SK-N-SH (cell line): ENCODE data around the gene MEGF6. TPM values are rescaled to one million over a fixed set of nuclear protein-coding genes. Genes with fewer than 3 reads are reported as not detected.

ENCODE experiments used
- CTCF ChIA-PET: fragments of 300-600, 350-600 bp; formaldehyde crosslinking; extraction: SDS; loops from one replicate; lab custom pipeline; 2021; lab: Yijun Ruan, JAX
- POLR2A ChIA-PET: fragments of 350-600 bp; sonication (Branson Sonifier 250); formaldehyde crosslinking; extraction: SDS; loops from one replicate; lab custom pipeline; 2020; ENCODE audit warnings: antibody characterized with exemption, inconsistent platforms; lab: Yijun Ruan, JAX
- DNase-seq: peaks from one replicate; pipeline ENCODE4 v3.0.0; 2012
- H2AFZ ChIP-seq: fragments of 200-600 bp; sonication (generic); 2 replicates; pipeline ENCODE4 v1.8.1; 2016; ENCODE audit warnings: antibody characterized with exemption, mild to moderate bottlenecking, low read depth
- H3F3A ChIP-seq: fragments of 200-600 bp; sonication (generic); replicated peaks from 2 replicates; pipeline ENCODE3; 2016; ENCODE audit warnings: antibody characterized with exemption, mild to moderate bottlenecking; ENCODE audit not compliant: insufficient read depth
- H3K27ac ChIP-seq, 2 experiments: fragments of 200-500 bp in 1 of 2; fragments of 200-600 bp in 1 of 2; sonication (Bioruptor generic) in 1 of 2; sonication (generic), shearing (Covaris generic) in 1 of 2; 2 replicates each; pipeline versions ENCODE4 v1.5.1 to v1.6.1; 2014 to 2016; ENCODE audit warnings: low read depth in 2 of 2, inconsistent platforms in 1 of 2, low read length in 1 of 2, mild to moderate bottlenecking in 1 of 2, mixed read lengths in 1 of 2
- H3K27me3 ChIP-seq: fragments of 200-600 bp; sonication (generic), shearing (Covaris generic); 2 replicates; pipeline ENCODE4 v1.6.1; 2016; ENCODE audit warnings: mixed run types; ENCODE audit not compliant: insufficient read depth
- H3K36me3 ChIP-seq, 2 experiments: fragments of 200-500 bp in 1 of 2; fragments of 200-600 bp in 1 of 2; sonication (Bioruptor generic) in 1 of 2; sonication (generic) in 1 of 2; replicated peaks in 1 of 2; 2 replicates each; pipeline versions ENCODE3 to v1.5.1; 2014 to 2016; ENCODE audit warnings: low read length in 1 of 2, mild to moderate bottlenecking in 1 of 2; ENCODE audit not compliant: insufficient read depth in 2 of 2, control insufficient read depth in 1 of 2
- H3K4me1 ChIP-seq, 2 experiments: fragments of 200-500 bp in 1 of 2; fragments of 200-600 bp in 1 of 2; sonication (Bioruptor generic) in 1 of 2; sonication (generic), shearing (Covaris generic) in 1 of 2; 2 replicates each; pipeline versions ENCODE4 v1.5.1 to v1.6.1; 2014 to 2016; ENCODE audit warnings: low read depth in 1 of 2, low read length in 1 of 2, mixed run types in 1 of 2; ENCODE audit not compliant: insufficient read depth in 2 of 2, control insufficient read depth in 1 of 2
- H3K4me2 ChIP-seq: fragments of 200-600 bp; sonication (generic), shearing (Covaris generic); 2 replicates; pipeline ENCODE4 v1.6.1; 2017; ENCODE audit warnings: mixed run types
- H3K4me3 ChIP-seq, 2 experiments: fragments of 200-500 bp in 1 of 2; fragments of 200-600 bp in 1 of 2; sonication (Bioruptor generic) in 1 of 2; sonication (generic), shearing (Covaris generic) in 1 of 2; 2 replicates each; pipeline versions ENCODE4 v1.5.1 to v1.8.1; 2014 to 2016; ENCODE audit warnings: low read depth in 2 of 2, inconsistent platforms in 1 of 2, low read length in 1 of 2, mild to moderate bottlenecking in 1 of 2, mixed read lengths in 1 of 2, moderate library complexity in 1 of 2
- H3K79me2 ChIP-seq: fragments of 200-600 bp; sonication (generic); 2 replicates; pipeline ENCODE4 v1.8.1; 2017; ENCODE audit warnings: mild to moderate bottlenecking; ENCODE audit not compliant: insufficient read depth
- H3K9ac ChIP-seq: fragments of 200-600 bp; sonication (generic); 2 replicates; pipeline ENCODE4 v1.6.1; 2017; ENCODE audit warnings: mixed run types
- H3K9me2 ChIP-seq: fragments of 200-600 bp; sonication (generic); 2 replicates; pipeline ENCODE4 v1.6.1; 2017; ENCODE audit warnings: mixed run types
- H3K9me3 ChIP-seq: fragments of 200-600 bp; sonication (generic); 2 replicates; pipeline ENCODE4 v1.6.1; 2017; ENCODE audit warnings: mixed run types, mild to moderate bottlenecking, moderate library complexity
- H4K20me1 ChIP-seq: fragments of 200-600 bp; sonication (generic); 2 replicates; pipeline ENCODE4 v1.6.1; 2017; ENCODE audit warnings: mild to moderate bottlenecking, mixed run types; ENCODE audit not compliant: insufficient read depth
- CHD2 ChIP-seq: fragments of 150-350 bp; IDR thresholded peaks from 2 replicates; pipeline ENCODE4 v1.6.1; 2018; ENCODE audit warnings: low read length; ENCODE audit not compliant: partially characterized antibody
- CTCF ChIP-seq: fragments of 200-600 bp; sonication (generic); IDR thresholded peaks from 2 replicates; pipeline ENCODE4 v1.6.1; 2017; ENCODE audit warnings: antibody characterized with exemption, mild to moderate bottlenecking, moderate library complexity
- ELF1 ChIP-seq: IDR thresholded peaks from 2 replicates; pipeline ENCODE4 v1.4.0; 2012
- EP300 ChIP-seq, 2 experiments: IDR thresholded peaks; 2 replicates each; pipeline versions ENCODE4 v1.4.0 to v1.6.1; 2012; ENCODE audit warnings: borderline replicate concordance in 1 of 2, low read depth in 1 of 2, low read length in 1 of 2
- EZH2phosphoT487 ChIP-seq: fragments of 200-600 bp; sonication (generic); IDR thresholded peaks from 2 replicates; pipeline ENCODE4 v1.6.1; 2017; ENCODE audit warnings: low read depth, mixed run types, mild to moderate bottlenecking, antibody characterized with exemption, moderate library complexity, borderline replicate concordance
- FOSL2 ChIP-seq: IDR thresholded peaks from 2 replicates; pipeline ENCODE4 v1.4.0; 2012; ENCODE audit warnings: low read depth, mild to moderate bottlenecking, moderate library complexity, borderline replicate concordance
- FOXM1 ChIP-seq: IDR thresholded peaks from 2 replicates; pipeline ENCODE4 v1.4.0; 2012; ENCODE audit warnings: low read depth, mild to moderate bottlenecking
- GABPA ChIP-seq: IDR thresholded peaks from 2 replicates; pipeline ENCODE4 v1.4.0; 2012; ENCODE audit warnings: low read depth, mild to moderate bottlenecking
- GATA2 ChIP-seq: sonication (generic); formaldehyde crosslinking; IDR thresholded peaks from 2 replicates; pipeline ENCODE4 v1.5.0; 2020; ENCODE audit warnings: mild to moderate bottlenecking, missing genetic modification reagents
- IRF3 ChIP-seq: fragments of 150-350 bp; IDR thresholded peaks from 2 replicates; pipeline ENCODE4 v1.6.1; 2016; ENCODE audit warnings: mild to moderate bottlenecking, low read depth, low read length
- JUND ChIP-seq: IDR thresholded peaks from 2 replicates; pipeline ENCODE4 v1.4.0; 2012
- MEF2A ChIP-seq: IDR thresholded peaks from 2 replicates; pipeline ENCODE4 v1.4.0; 2012; ENCODE audit warnings: low read depth, borderline replicate concordance
- NFIC ChIP-seq: IDR thresholded peaks from 2 replicates; pipeline ENCODE4 v1.4.0; 2012; ENCODE audit warnings: borderline replicate concordance
- NRF1 ChIP-seq: IDR thresholded peaks from 2 replicates; pipeline ENCODE4 v1.6.1; 2012; ENCODE audit warnings: low read depth, mild to moderate bottlenecking, low read length
- PBX3 ChIP-seq: IDR thresholded peaks from 2 replicates; pipeline ENCODE4; 2012
- POLR2AphosphoS5 ChIP-seq: IDR thresholded peaks from 2 replicates; pipeline ENCODE4 v1.6.1; 2012; ENCODE audit warnings: low read depth, low read length
- RAD21 ChIP-seq: IDR thresholded peaks from 2 replicates; pipeline ENCODE4 v1.6.1; 2012; ENCODE audit warnings: mild to moderate bottlenecking, low read length
- RXRA ChIP-seq: IDR thresholded peaks from 2 replicates; pipeline ENCODE4 v1.4.0; 2012; ENCODE audit warnings: low read depth, mild to moderate bottlenecking, borderline replicate concordance
- SIN3A ChIP-seq: IDR thresholded peaks from 2 replicates; pipeline ENCODE4 v1.6.1; 2012; ENCODE audit warnings: low read depth, mild to moderate bottlenecking, low read length, moderate library complexity, borderline replicate concordance
- SMC3 ChIP-seq: IDR thresholded peaks from 2 replicates; pipeline ENCODE4 v1.6.1; 2012; ENCODE audit warnings: low read depth, low read length, improper control_type of control experiment
- USF1 ChIP-seq: IDR thresholded peaks from 2 replicates; pipeline ENCODE4 v1.4.0; 2012; ENCODE audit warnings: low read depth, borderline replicate concordance
- whole genome bisulfite sequencing: methylation state at CpG from one replicate; pipeline ENCODE4 v1.1.6; 2017; ENCODE audit warnings: low lambda C conversion rate; 5-methylcytosine and 5-hydroxymethylcytosine counted together
- polyA plus RNA-seq, 3 experiments: library from polyadenylated mRNA; depleted of rRNA; stranded (reverse); fragments of >200 nt; gene quantifications; 2 replicates each; pipeline ENCODE4 v1.2.3, GENCODE V29; 2012
- TF ChIP-seq, protein P1 (sequence below): IDR thresholded peaks from 2 replicates; pipeline ENCODE4 v1.6.1; 2012; ENCODE audit warnings: mild to moderate bottlenecking, low read depth, low read length, moderate library complexity
- TF ChIP-seq, protein P2 (sequence below): IDR thresholded peaks from 2 replicates; pipeline ENCODE4 v1.4.0; 2012; ENCODE audit warnings: low read depth
- TF ChIP-seq, protein P3 (sequence below): fragments of 150-350 bp; IDR thresholded peaks from 2 replicates; pipeline ENCODE4 v1.6.1; 2017; ENCODE audit warnings: antibody characterized with exemption, low read length, low read depth, borderline replicate concordance

The MEGF6 gene
- polyA plus RNA-seq, 1 of the 3 experiments (the other 2 are of a cell fraction) = 7.6 TPM

DNA sequence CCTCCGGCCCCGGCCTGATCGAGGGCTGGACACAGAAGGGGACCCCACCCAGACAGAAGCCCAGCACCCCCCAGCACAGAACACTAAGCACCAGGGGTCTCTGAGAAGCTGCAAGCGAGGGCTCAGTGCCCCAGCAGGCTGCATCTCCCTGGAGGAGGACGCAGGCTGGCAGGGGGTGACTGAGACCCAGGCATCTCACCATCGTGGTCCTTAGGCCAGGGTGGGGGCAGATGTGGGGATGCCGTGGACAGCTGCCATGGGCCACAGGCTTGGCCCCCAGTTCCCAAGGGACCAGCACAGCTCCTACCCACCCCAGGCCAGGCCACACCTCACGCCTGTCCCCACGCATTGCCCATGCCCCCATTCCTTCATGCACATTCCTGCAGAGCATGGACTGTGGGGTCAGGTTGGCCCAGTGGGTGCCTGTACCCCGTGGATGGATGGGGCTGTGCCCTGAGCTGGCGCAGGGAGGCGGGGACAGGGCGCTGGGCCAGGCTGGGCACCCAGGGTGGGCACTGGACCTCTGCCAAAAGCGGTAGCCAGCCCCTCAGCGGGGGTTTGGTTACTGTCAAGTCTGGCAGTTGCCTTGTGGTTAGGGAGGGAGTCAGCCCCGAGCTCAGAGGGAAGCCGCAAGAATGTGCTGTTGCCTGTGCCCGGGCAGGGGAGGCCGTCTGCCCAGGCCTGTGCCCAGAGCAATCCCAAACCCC lies 95.4 kb downstream of the MEGF6 start:
- CTCF ChIA-PET = interaction anchor here (1.3 to 3.4 kb wide), 7 partner anchors 10 to 112 kb away, joined by 3 to 16 read pairs (median 5); no protein-coding TSS in a partner anchor
- H2AFZ ChIP-seq = no peak overlapping the region
- peak in 1 of 2 experiments; percentile 27; a peak in 1 of 4 replicates for TF ChIP-seq EP300 (IDR thresholded peaks at IDR 0.05; ENCODE audit: borderline replicate concordance in 1 of 2, low read depth in 1 of 2, low read length in 1 of 2)
- no peak for TF ChIP-seq FOXM1
- no peak for TF ChIP-seq CHD2
- TF ChIP-seq NFIC = peak; percentile 80
- TF ChIP-seq PBX3 = peak; percentile 33; the same call in 1 of the 2 replicates
- TF ChIP-seq IRF3 = no peak
- no peak for TF ChIP-seq GATA2 (CRISPR knock-in tag)
- TF ChIP-seq POLR2AphosphoS5 = no peak
- no peak for TF ChIP-seq RXRA
- TF ChIP-seq, protein P1, sequence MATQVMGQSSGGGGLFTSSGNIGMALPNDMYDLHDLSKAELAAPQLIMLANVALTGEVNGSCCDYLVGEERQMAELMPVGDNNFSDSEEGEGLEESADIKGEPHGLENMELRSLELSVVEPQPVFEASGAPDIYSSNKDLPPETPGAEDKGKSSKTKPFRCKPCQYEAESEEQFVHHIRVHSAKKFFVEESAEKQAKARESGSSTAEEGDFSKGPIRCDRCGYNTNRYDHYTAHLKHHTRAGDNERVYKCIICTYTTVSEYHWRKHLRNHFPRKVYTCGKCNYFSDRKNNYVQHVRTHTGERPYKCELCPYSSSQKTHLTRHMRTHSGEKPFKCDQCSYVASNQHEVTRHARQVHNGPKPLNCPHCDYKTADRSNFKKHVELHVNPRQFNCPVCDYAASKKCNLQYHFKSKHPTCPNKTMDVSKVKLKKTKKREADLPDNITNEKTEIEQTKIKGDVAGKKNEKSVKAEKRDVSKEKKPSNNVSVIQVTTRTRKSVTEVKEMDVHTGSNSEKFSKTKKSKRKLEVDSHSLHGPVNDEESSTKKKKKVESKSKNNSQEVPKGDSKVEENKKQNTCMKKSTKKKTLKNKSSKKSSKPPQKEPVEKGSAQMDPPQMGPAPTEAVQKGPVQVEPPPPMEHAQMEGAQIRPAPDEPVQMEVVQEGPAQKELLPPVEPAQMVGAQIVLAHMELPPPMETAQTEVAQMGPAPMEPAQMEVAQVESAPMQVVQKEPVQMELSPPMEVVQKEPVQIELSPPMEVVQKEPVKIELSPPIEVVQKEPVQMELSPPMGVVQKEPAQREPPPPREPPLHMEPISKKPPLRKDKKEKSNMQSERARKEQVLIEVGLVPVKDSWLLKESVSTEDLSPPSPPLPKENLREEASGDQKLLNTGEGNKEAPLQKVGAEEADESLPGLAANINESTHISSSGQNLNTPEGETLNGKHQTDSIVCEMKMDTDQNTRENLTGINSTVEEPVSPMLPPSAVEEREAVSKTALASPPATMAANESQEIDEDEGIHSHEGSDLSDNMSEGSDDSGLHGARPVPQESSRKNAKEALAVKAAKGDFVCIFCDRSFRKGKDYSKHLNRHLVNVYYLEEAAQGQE = no peak
- TF ChIP-seq USF1 = no peak
- TF ChIP-seq MEF2A = no peak
- no peak for TF ChIP-seq JUND
- TF ChIP-seq NRF1 = no peak
- TF ChIP-seq FOSL2 = no peak
- no peak for TF ChIP-seq GABPA
- no peak for TF ChIP-seq CTCF
- no peak for TF ChIP-seq ELF1
- TF ChIP-seq SIN3A = no peak
- TF ChIP-seq, protein P2, sequence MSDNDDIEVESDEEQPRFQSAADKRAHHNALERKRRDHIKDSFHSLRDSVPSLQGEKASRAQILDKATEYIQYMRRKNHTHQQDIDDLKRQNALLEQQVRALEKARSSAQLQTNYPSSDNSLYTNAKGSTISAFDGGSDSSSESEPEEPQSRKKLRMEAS = no peak
- TF ChIP-seq EZH2phosphoT487 = no peak
- no peak for TF ChIP-seq RAD21
- TF ChIP-seq SMC3 = no peak
- TF ChIP-seq, protein P3, sequence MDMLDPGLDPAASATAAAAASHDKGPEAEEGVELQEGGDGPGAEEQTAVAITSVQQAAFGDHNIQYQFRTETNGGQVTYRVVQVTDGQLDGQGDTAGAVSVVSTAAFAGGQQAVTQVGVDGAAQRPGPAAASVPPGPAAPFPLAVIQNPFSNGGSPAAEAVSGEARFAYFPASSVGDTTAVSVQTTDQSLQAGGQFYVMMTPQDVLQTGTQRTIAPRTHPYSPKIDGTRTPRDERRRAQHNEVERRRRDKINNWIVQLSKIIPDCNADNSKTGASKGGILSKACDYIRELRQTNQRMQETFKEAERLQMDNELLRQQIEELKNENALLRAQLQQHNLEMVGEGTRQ = no peak

More for the DNA sequence above, 95.4 kb downstream of the MEGF6 start:
- Histone ChIP-seq H3K9me2 (no peaks in the 10 kb centered on the region), H3K36me3 (no peaks in the 10 kb centered on the region), H3K27me3 (no peaks in the 10 kb centered on the region), H3K9me3 (no peaks in the 10 kb centered on the region), H3K79me2 (no peaks in the 10 kb centered on the region), H3K9ac (no peak overlapping the region), H3K4me3 (no peak overlapping the region), H3F3A (no peaks in the 10 kb centered on the region), H3K4me2 (no peak overlapping the region), H4K20me1 (no peaks in the 10 kb centered on the region), H3K27ac (peak overlapping the region in 1 of 2 experiments; percentile 93; a peak in 2 of 4 replicates), H3K4me1 (peaks cover 0 to 49% of the 10 kb centered on the region in 2 experiments; a peak in 1 of 4 replicates)
- peak; percentile 70 for DNase-seq
- WGBS = 86% methylated on average over 7 of the region's 19 CpGs
- POLR2A ChIA-PET = no interaction called here
